Measurements from ENCODE around the gene IER2. TPM values are rescaled to one million over a fixed set of nuclear protein-coding genes. Genes with fewer than 3 reads are reported as not detected.

The IER2 gene
- total and polyA plus RNA-seq, 3 donors from 2014 or later, result 18.1 to 29.4 (median 23.3) TPM

- no peak for TF ChIP-seq CTCF (IDR thresholded peaks at IDR 0.05)
- TF ChIP-seq POLR2A (IDR thresholded peaks at IDR 0.05), result peak; percentile 82
- Histone ChIP-seq H3K9me3 (no peaks in the 10 kb centered on the region), H3K27me3 (no peaks in the 10 kb centered on the region), H3K27ac (peak overlapping the region; percentile 60 to 96), H3K4me1 (peaks cover 18% of the 10 kb centered on the region), H3K36me3 (ENCODE audit: low read depth, missing control alignments) (no peaks in the 10 kb centered on the region), H3K4me3 (peak overlapping the region; percentile 73 to 78)
- WGBS, 2 donors, result 9 to 17% methylated on average over 14 to 41 of the region's 59 CpGs
- peak; percentile 89 for DNase-seq
- intact Hi-C loops (cut with DNase I; ENCODE audit: low total_unique reads), result loop anchor here (5.0 kb wide), 1 partner anchor 36 kb away; the partner anchor contains the start of genes NACC1 and TRMT1
Observed at GRCh38 chr19:13152974-13153568, 2.9 kb downstream of the IER2 start.

GRCh38 chr19:13153569-13154240 is 3.5 kb downstream of the IER2 start:
- no peak for TF ChIP-seq CTCF (IDR thresholded peaks at IDR 0.05)
- no peak for TF ChIP-seq POLR2A (IDR thresholded peaks at IDR 0.05)
- H3K4me1 ChIP-seq, result peaks cover 18% of the 10 kb centered on the region
- no peaks in the 10 kb centered on the region for H3K36me3 ChIP-seq (ENCODE audit: low read depth, missing control alignments)
- peak overlapping the region; percentile 73 to 78 for H3K4me3 ChIP-seq
- no peaks in the 10 kb centered on the region for H3K27me3 ChIP-seq
- no peaks in the 10 kb centered on the region for H3K9me3 ChIP-seq
- intact Hi-C loops (cut with DNase I; ENCODE audit: low total_unique reads), result loop anchor here (5.0 kb wide), 1 partner anchor 36 kb away; the partner anchor contains the start of genes NACC1 and TRMT1
- H3K27ac ChIP-seq, result peak overlapping the region; percentile 60 to 96
- 39 to 42% methylated on average over 22 to 67 of the region's 69 CpGs for WGBS, 2 donors
- no peak for DNase-seq

- intact Hi-C loops (cut with DNase I; ENCODE audit: low total_unique reads), result loop anchor here (5.0 kb wide), 1 partner anchor 37 kb away; the partner anchor contains the start of genes NACC1 and TRMT1
- TF ChIP-seq CTCF (IDR thresholded peaks at IDR 0.05), result no peak
- no peak for TF ChIP-seq POLR2A (IDR thresholded peaks at IDR 0.05)
- peak overlapping the region; percentile 60 to 96 for H3K27ac ChIP-seq
- peak; percentile 77 for DNase-seq
- no peaks in the 10 kb centered on the region for H3K36me3 ChIP-seq (ENCODE audit: low read depth, missing control alignments)
- peaks cover 18% of the 10 kb centered on the region for H3K4me1 ChIP-seq
- no peaks in the 10 kb centered on the region for H3K9me3 ChIP-seq
- peak overlapping the region; percentile 73 to 78 for H3K4me3 ChIP-seq
- H3K27me3 ChIP-seq, result no peaks in the 10 kb centered on the region
- WGBS, 2 donors, result 30 to 51% methylated on average over 20 to 21 of the region's 21 CpGs
Observed at GRCh38 chr19:13154241-13154778, 4.1 kb downstream of the IER2 start.

GRCh38 chr19:13154911-13155471 is 4.8 kb downstream of the IER2 start:
- TF ChIP-seq CTCF (IDR thresholded peaks at IDR 0.05) (no peak), POLR2A (IDR thresholded peaks at IDR 0.05) (no peak)
- H3K36me3 ChIP-seq (ENCODE audit: low read depth, missing control alignments), result no peaks in the 10 kb centered on the region
- 25% methylated on average over 22 to 24 of the region's 24 CpGs for WGBS, 2 donors
- peaks cover 18% of the 10 kb centered on the region for H3K4me1 ChIP-seq
- no peak for DNase-seq
- peak overlapping the region; percentile 73 to 78 for H3K4me3 ChIP-seq
- no peaks in the 10 kb centered on the region for H3K27me3 ChIP-seq
- H3K9me3 ChIP-seq, result no peaks in the 10 kb centered on the region
- H3K27ac ChIP-seq, result peak overlapping the region in 1 of 2 donors; percentile 96
- intact Hi-C loops (cut with DNase I; ENCODE audit: low total_unique reads), result loop anchor here (5.0 kb wide), 1 partner anchor 38 kb away; the partner anchor contains the start of genes NACC1 and TRMT1

Measured in testis (tissue), 3 donors.